Activated CD8-positive, alpha-beta T cell treated with anti-CD3 and anti-CD28 coated beads for 36 hours (primary cell): Measurements from ENCODE around the gene PTGR3. TPM values are rescaled to one million over a fixed set of nuclear protein-coding genes. Genes with fewer than 3 reads are reported as not detected.

Experiments used
- ATAC-seq: fragments of 200-7000 bp; cut with Tn5 transposase; one replicate; pipeline ENCODE4 v1.10.0; 2021; ENCODE audit warnings: mild to moderate bottlenecking, moderate library complexity
- CTCF ChIA-PET: fragments of 350-600 bp; sonication (Branson Sonifier 250); formaldehyde crosslinking; loops from one replicate; lab custom pipeline; 2021; ENCODE audit warnings: antibody characterized with exemption; lab: Charles Lee
- POLR2A ChIA-PET: fragments of 350-600 bp; sonication (Branson Sonifier 250); formaldehyde crosslinking; loops from one replicate; lab custom pipeline; 2021; ENCODE audit warnings: antibody characterized with exemption; lab: Charles Lee
- DNase-seq: peaks from one replicate; pipeline ENCODE4 v3.0.0-alpha.2; 2020
- H3K27ac Mint-ChIP-seq: one replicate; pipeline ENCODE4 v1.8.0; 2021; ENCODE audit warnings: mild to moderate bottlenecking, mixed read lengths
- H3K27me3 Mint-ChIP-seq: one replicate; pipeline ENCODE4 v1.8.0; 2021; ENCODE audit warnings: mixed read lengths
- H3K36me3 Mint-ChIP-seq: one replicate; pipeline ENCODE4 v1.8.0; 2021; ENCODE audit warnings: low read depth, mixed read lengths
- H3K4me1 Mint-ChIP-seq: one replicate; pipeline ENCODE4 v1.8.0; 2021; ENCODE audit warnings: low read depth, mixed read lengths
- H3K4me3 Mint-ChIP-seq: one replicate; pipeline ENCODE4 v1.8.0; 2021; ENCODE audit warnings: mild to moderate bottlenecking, moderate library complexity, mixed read lengths
- H3K9me3 Mint-ChIP-seq: one replicate; pipeline ENCODE4 v1.8.0; 2021; ENCODE audit warnings: mixed read lengths
- intact Hi-C: fragments of 100-400 bp; cut with micrococcal nuclease; formaldehyde crosslinking; loops from one replicate; pipeline ENCODE4 v1.10.0; 2022
- total RNA-seq, 2 experiments: library from RNA; stranded (reverse); gene quantifications; one replicate each; pipeline ENCODE4 v1.2.3, GENCODE V29; 2021
- TF ChIP-seq, protein P1 (sequence below): fragments of 200-600 bp; IDR thresholded peaks from one replicate; pipeline ENCODE4 v1.8.0; 2022; ENCODE audit warnings: antibody characterized with exemption, mild to moderate bottlenecking

Gene PTGR3
- total RNA-seq, 2 experiments from 2014 or later, result 20.0 to 21.1 TPM

DNA sequence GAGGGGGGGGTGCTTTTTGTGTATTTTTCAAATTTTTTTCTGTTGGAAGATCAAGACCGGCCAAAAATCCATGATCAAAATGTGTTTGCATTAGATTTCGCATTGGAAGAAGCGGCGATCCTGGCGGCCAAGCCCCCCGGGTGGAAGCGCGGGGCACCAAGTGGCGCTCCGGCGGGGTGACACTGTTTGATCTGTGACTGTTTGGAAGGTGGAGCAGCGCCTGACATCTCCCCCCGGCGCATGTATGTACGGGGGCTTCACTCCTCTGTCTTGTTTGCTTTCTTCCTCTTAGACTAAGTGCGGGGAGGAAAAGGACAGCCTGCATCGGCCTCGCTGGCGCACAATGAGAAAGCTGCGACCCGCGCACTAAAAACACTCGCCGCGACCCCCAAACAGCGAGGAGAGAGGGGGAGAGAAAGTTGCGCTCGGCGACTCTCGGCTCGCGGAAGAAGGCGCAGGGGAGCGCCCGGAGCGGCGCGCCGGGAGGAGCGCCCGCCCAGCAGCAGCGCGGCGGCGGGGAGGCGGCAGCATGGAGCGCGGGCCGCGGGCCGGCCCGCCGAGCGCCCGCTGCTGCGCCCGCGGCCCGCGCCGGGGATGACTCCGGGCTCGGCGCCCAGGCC is 2.2 kb upstream of the PTGR3 start:
- POLR2A ChIA-PET, result interaction anchor here (1.0 to 3.0 kb wide), 6 partner anchors 15 to 613 kb away, joined by 3 to 19 read pairs (median 8); partner anchors contain the start of gene ZNF407
- CTCF ChIA-PET, result interaction anchor here (1.2 kb wide), 1 partner anchor 40 kb away, joined by 3 read pairs; no protein-coding TSS in a partner anchor
- no peaks in the 10 kb centered on the region for H3K9me3 Mint-ChIP-seq
- H3K4me1 Mint-ChIP-seq, result peaks cover 55% of the 10 kb centered on the region
- peaks cover 8% of the 10 kb centered on the region for H3K27me3 Mint-ChIP-seq
- peaks cover 12% of the 10 kb centered on the region for H3K36me3 Mint-ChIP-seq
- intact Hi-C loops, result loop anchor here (5.0 kb wide), 1 partner anchor 36 kb away; no protein-coding TSS in a partner anchor
- DNase-seq (peak; percentile 47), ATAC-seq (no peak)
- peak overlapping the region; percentile 93 for H3K4me3 Mint-ChIP-seq
- TF ChIP-seq, protein P1, sequence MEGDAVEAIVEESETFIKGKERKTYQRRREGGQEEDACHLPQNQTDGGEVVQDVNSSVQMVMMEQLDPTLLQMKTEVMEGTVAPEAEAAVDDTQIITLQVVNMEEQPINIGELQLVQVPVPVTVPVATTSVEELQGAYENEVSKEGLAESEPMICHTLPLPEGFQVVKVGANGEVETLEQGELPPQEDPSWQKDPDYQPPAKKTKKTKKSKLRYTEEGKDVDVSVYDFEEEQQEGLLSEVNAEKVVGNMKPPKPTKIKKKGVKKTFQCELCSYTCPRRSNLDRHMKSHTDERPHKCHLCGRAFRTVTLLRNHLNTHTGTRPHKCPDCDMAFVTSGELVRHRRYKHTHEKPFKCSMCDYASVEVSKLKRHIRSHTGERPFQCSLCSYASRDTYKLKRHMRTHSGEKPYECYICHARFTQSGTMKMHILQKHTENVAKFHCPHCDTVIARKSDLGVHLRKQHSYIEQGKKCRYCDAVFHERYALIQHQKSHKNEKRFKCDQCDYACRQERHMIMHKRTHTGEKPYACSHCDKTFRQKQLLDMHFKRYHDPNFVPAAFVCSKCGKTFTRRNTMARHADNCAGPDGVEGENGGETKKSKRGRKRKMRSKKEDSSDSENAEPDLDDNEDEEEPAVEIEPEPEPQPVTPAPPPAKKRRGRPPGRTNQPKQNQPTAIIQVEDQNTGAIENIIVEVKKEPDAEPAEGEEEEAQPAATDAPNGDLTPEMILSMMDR, result no peak
- peak overlapping the region; percentile 98 for H3K27ac Mint-ChIP-seq

- intact Hi-C loops, result loop anchor here (5.0 kb wide), 1 partner anchor 37 kb away; no protein-coding TSS in a partner anchor
- peak; percentile 47 for ATAC-seq
- peaks cover 12% of the 10 kb centered on the region for H3K27me3 Mint-ChIP-seq
- TF ChIP-seq, protein P1, result no peak
- peak within 1 kb of the TSS; percentile 98 for H3K27ac Mint-ChIP-seq
- no peaks in the 10 kb centered on the region for H3K9me3 Mint-ChIP-seq
- peaks cover 56% of the 10 kb centered on the region for H3K4me1 Mint-ChIP-seq
- DNase-seq, result peak; percentile 81
- ChIA-PET POLR2A (interaction anchor here (0.7 to 3.0 kb wide), 7 partner anchors 15 to 612 kb away, joined by 3 to 19 read pairs (median 8); partner anchors contain the start of gene ZNF407), CTCF (interaction anchor here (0.7 to 1.2 kb wide), 5 partner anchors 12 to 433 kb away, joined by 3 to 4 read pairs (median 3); no protein-coding TSS in a partner anchor)
- H3K36me3 Mint-ChIP-seq, result peaks cover 12% of the 10 kb centered on the region
- H3K4me3 Mint-ChIP-seq, result peak within 1 kb of the TSS; percentile 93
These were observed 1.5 kb upstream of the PTGR3 start, which contains the start of gene TSHZ1 for GRCh38 chr18:75210274-75211001. TSHZ1 (plus strand) TSS chr18:75210797; CDS start chr18:75211877, 1,080 bp downstream.

DNA sequence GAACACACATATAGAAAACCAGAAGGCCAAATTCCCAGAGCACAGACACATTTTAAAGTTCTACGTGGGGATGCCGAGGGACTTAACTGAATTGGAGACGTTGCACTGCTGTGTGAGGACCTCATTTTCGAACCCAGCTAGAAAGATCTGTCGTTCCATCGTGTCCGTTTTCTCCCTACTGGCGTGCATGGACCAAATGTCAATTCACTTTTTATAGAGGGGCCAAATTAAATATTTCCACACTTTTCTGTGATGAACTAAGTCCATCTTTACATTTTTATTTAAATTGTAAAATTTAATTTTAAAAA is 966 bp upstream of the PTGR3 start:
- Mint-ChIP-seq H3K9me3 (no peaks in the 10 kb centered on the region), H3K27me3 (peaks cover 17% of the 10 kb centered on the region), H3K4me1 (peaks cover 56% of the 10 kb centered on the region), H3K4me3 (peak overlapping the region; percentile 93), H3K36me3 (peaks cover 12% of the 10 kb centered on the region), H3K27ac (peak overlapping the region; percentile 98)
- POLR2A ChIA-PET, result interaction anchor here (0.7 to 3.0 kb wide), 7 partner anchors 16 to 612 kb away, joined by 3 to 19 read pairs (median 8); partner anchors contain the start of gene ZNF407
- DNase-seq (no peak), ATAC-seq (no peak)
- intact Hi-C loops, result loop anchor here (5.0 kb wide), 2 partner anchors 37 to 713 kb away; partner anchors contain the start of gene CNDP2
- TF ChIP-seq, protein P1, result no peak
- CTCF ChIA-PET, result interaction anchor here (0.9 to 1.2 kb wide), 3 partner anchors 12 to 42 kb away, joined by 3 to 4 read pairs (median 3); no protein-coding TSS in a partner anchor

DNA sequence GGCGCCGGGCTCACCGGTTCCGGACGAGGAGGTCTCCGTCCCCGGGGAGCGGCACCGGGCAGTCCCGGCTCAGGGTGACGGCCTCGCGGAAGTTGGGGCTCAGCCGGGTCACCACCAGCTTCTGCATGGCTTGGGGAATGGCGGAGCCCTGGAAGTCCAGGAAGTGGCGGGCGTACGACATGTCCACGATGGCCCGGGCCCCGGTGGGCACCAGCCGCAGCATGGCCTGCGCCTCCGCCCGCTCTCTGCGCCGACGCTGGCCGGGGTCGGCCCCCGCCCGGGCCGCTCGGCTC is 157 bp downstream of the PTGR3 start:
- POLR2A ChIA-PET, result interaction anchor here (2.4 to 3.0 kb wide), 3 partner anchors 17 to 39 kb away, joined by 8 to 19 read pairs (median 10); no protein-coding TSS in a partner anchor
- no peak for ATAC-seq

More for the DNA sequence above, 157 bp downstream of the PTGR3 start:
- peaks cover 10% of the 10 kb centered on the region for H3K36me3 Mint-ChIP-seq
- peak overlapping the region; percentile 94 for H3K4me3 Mint-ChIP-seq
- H3K4me1 Mint-ChIP-seq, result peaks cover 46% of the 10 kb centered on the region
- TF ChIP-seq, protein P1, result no peak
- DNase-seq, result no peak
- intact Hi-C loops, result loop anchor here (5.0 kb wide), 1 partner anchor 711 kb away; the partner anchor contains the start of gene CNDP2
- CTCF ChIA-PET, result no interaction called here
- H3K27ac Mint-ChIP-seq, result no peak overlapping the region
- H3K9me3 Mint-ChIP-seq, result no peaks in the 10 kb centered on the region
- H3K27me3 Mint-ChIP-seq, result peaks cover 17% of the 10 kb centered on the region
